Mesendoderm (in vitro differentiated cells): ENCODE data around the gene TRAPPC8.
A peak's percentile ranks its signal among the peaks of the same experiment; 100 is the strongest.
"Not testable (repeated sequence)": the region's sequence is repeated elsewhere in the genome, so short reads cannot be mapped to it uniquely, and the experiment has no call there.

ENCODE experiments used
- DNase-seq: peaks from one replicate; pipeline ENCODE4 v3.0.0; 2013
- H2AK5ac ChIP-seq: 2 replicates; pipeline ENCODE4 v1.6.1; 2013; ENCODE audit warnings: low read length, inconsistent platforms
- H2BK120ac ChIP-seq: 2 replicates; pipeline ENCODE4 v1.6.1; 2013; ENCODE audit warnings: low read depth, mild to moderate bottlenecking, low read length, moderate library complexity, mixed read lengths
- H2BK15ac ChIP-seq: replicated peaks from 2 replicates; pipeline ENCODE4 v1.6.1; 2013; ENCODE audit warnings: low read depth, mild to moderate bottlenecking, moderate library complexity
- H2BK5ac ChIP-seq: 2 replicates; pipeline ENCODE4 v1.6.1; 2013; ENCODE audit warnings: low read length, inconsistent platforms
- H3K18ac ChIP-seq: 2 replicates; pipeline ENCODE4 v1.6.1; 2013; ENCODE audit warnings: mild to moderate bottlenecking, low read length, mixed read lengths
- H3K23ac ChIP-seq: one replicate; pipeline ENCODE4 v1.6.1; 2013; ENCODE audit warnings: low read length
- H3K27ac ChIP-seq: 2 replicates; pipeline ENCODE4 v1.5.1; 2013; ENCODE audit warnings: low read depth, mild to moderate bottlenecking, inconsistent platforms, low read length, moderate library complexity
- H3K27me3 ChIP-seq: 2 replicates; pipeline ENCODE4 v1.6.1; 2013; ENCODE audit warnings: low read length, control low read depth, mild to moderate bottlenecking, inconsistent platforms; ENCODE audit not compliant: insufficient read depth, poor library complexity
- H3K36me3 ChIP-seq: 2 replicates; pipeline ENCODE4 v1.6.1; 2013; ENCODE audit warnings: low read length, inconsistent platforms; ENCODE audit not compliant: control insufficient read depth, insufficient read depth
- H3K4ac ChIP-seq: one replicate; pipeline ENCODE4 v1.6.1; 2013; ENCODE audit warnings: low read depth, mild to moderate bottlenecking, low read length, moderate library complexity
- H3K4me1 ChIP-seq: 2 replicates; pipeline ENCODE4 v1.6.1; 2013; ENCODE audit warnings: low read depth, low read length, inconsistent platforms; ENCODE audit not compliant: control insufficient read depth
- H3K4me2 ChIP-seq: 2 replicates; pipeline ENCODE4 v1.6.1; 2013; ENCODE audit warnings: low read length
- H3K4me3 ChIP-seq: 2 replicates; pipeline ENCODE4 v1.5.1; 2013; ENCODE audit warnings: mild to moderate bottlenecking, low read length
- H3K56ac ChIP-seq: one replicate; pipeline ENCODE4 v1.6.1; 2013; ENCODE audit warnings: low read length
- H3K79me1 ChIP-seq: 2 replicates; pipeline ENCODE4 v1.6.1; 2013; ENCODE audit warnings: low read length, inconsistent platforms
- H3K79me2 ChIP-seq: 2 replicates; pipeline ENCODE4 v1.6.1; 2013; ENCODE audit warnings: mild to moderate bottlenecking, low read length; ENCODE audit not compliant: control insufficient read depth, insufficient read depth
- H3K9ac ChIP-seq: 2 replicates; pipeline ENCODE4 v1.6.1; 2013; ENCODE audit warnings: low read length, inconsistent platforms
- H4K5ac ChIP-seq: one replicate; pipeline ENCODE4 v1.6.1; 2013; ENCODE audit warnings: low read length
- H4K8ac ChIP-seq: one replicate; pipeline ENCODE4 v1.6.1; 2013; ENCODE audit warnings: low read depth, mild to moderate bottlenecking, control low read depth, low read length, moderate library complexity
- WGBS: extraction: QIAGEN DNeasy Blood & Tissue Kit; methylation state at CpG from one replicate; pipeline ENCODE4 v1.1.7; 2013; ENCODE audit warnings: low lambda C conversion rate, missing lambda C conversion rate; ENCODE audit not compliant: insufficient coverage; ENCODE audit errors: extremely low coverage; 5-methylcytosine and 5-hydroxymethylcytosine counted together

Gene TRAPPC8

DNA sequence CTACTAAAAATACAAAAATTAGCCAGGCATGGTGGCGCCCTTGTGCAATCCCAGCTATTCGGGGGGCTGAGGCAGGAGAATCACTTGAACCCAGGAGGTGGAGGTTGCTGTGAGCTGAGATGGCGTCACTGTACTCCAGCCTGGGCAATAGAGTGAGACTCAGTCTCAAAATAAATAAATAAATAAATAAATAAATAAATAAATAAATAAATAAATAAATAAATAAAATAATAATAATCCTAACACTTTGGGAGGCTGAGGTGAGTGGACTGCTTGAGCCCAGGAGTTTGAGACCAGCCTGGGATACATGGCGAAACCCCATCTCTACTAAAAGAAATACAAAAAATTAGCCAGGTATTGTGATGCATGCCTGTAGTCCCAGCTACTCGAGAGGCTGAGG lies 23.6 kb downstream of the TRAPPC8 start:
- not testable (repeated sequence) for H3K27me3 ChIP-seq, H3K36me3 ChIP-seq, H4K5ac ChIP-seq, H2BK120ac ChIP-seq, DNase-seq, H3K4me3 ChIP-seq, H2AK5ac ChIP-seq, H3K27ac ChIP-seq, H2BK5ac ChIP-seq, H3K56ac ChIP-seq, H3K4me2 ChIP-seq, H3K23ac ChIP-seq, H3K18ac ChIP-seq, H3K79me2 ChIP-seq, H4K8ac ChIP-seq, H3K9ac ChIP-seq, H2BK15ac ChIP-seq, H3K4me1 ChIP-seq, H3K4ac ChIP-seq, H3K79me1 ChIP-seq
- no CpG with 5 or more reads among the region's 5 CpGs for WGBS

DNA sequence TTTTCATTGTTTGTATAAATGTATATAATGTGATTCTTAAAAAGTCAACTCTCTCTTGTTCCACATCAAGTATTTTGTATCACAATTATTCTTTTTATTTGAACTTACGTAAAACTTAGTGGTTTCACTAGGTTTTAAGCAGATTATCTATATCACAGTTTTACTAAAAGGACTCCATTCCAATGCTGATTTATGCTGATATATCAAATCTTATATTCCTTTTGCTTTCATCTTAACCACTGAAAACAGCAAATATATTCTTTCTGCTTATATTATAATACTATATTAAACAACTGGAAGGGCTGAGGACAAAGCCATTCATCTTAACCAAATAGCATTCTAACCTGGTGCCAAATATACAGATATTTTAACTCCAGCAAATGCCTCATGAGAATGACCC lies 24.2 kb downstream of the TRAPPC8 start:
- Histone ChIP-seq H2BK5ac (no peak overlapping the region), H3K27me3 (no peaks in the 10 kb centered on the region), H2BK120ac (no peak overlapping the region), H3K4me1 (no peaks in the 10 kb centered on the region), H3K9ac (no peak overlapping the region), H3K56ac (no peak overlapping the region), H3K79me1 (peaks cover 1% of the 10 kb centered on the region), H3K36me3 (no peaks in the 10 kb centered on the region), H2AK5ac (no peak overlapping the region), H4K5ac (no peak overlapping the region), H3K4me2 (no peak overlapping the region), H3K4ac (no peak overlapping the region), H4K8ac (no peak overlapping the region), H2BK15ac (no peak overlapping the region), H3K79me2 (peaks cover 2% of the 10 kb centered on the region), H3K4me3 (no peak overlapping the region), H3K23ac (no peak overlapping the region), H3K27ac (no peak overlapping the region), H3K18ac (no peak overlapping the region)
- WGBS = no CpG with 5 or more reads among the region's 1 CpG
- DNase-seq = no peak

DNA sequence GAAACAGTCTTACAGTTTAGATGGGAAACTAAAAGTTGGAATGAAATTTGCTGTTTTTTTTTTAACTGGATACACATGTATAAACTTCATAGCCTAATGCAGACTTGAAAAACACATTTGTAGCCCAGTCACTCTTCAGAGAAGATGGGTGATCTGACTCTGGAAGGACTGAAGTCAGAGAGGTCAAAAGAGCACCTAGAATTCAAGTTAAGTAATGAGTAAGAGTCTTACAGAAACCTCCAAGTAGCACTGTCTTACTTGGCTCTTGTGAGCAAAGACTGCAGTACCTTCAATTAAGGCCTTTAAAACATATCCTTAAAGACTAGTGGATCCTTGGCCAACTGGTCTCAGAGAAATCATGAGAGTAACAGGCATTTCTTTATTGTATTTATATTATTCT lies 41.9 kb downstream of the TRAPPC8 start:
- no peaks in the 10 kb centered on the region for H3K79me2 ChIP-seq
- no peak overlapping the region for H3K23ac ChIP-seq
- no peak overlapping the region for H3K27ac ChIP-seq
- no peak overlapping the region for H3K4me2 ChIP-seq
- H3K27me3 ChIP-seq = no peaks in the 10 kb centered on the region
- no peaks in the 10 kb centered on the region for H3K79me1 ChIP-seq
- H3K4me3 ChIP-seq = no peak overlapping the region
- no peaks in the 10 kb centered on the region for H3K4me1 ChIP-seq
- H3K36me3 ChIP-seq = no peaks in the 10 kb centered on the region
- H2BK120ac ChIP-seq = no peak overlapping the region
- DNase-seq = no peak
- no peak overlapping the region for H2BK5ac ChIP-seq
- H3K18ac ChIP-seq = no peak overlapping the region
- H3K56ac ChIP-seq = no peak overlapping the region
- H3K9ac ChIP-seq = no peak overlapping the region
- H2BK15ac ChIP-seq = no peak overlapping the region
- H3K4ac ChIP-seq = no peak overlapping the region
- H2AK5ac ChIP-seq = no peak overlapping the region
- H4K8ac ChIP-seq = no peak overlapping the region
- no peak overlapping the region for H4K5ac ChIP-seq

DNA sequence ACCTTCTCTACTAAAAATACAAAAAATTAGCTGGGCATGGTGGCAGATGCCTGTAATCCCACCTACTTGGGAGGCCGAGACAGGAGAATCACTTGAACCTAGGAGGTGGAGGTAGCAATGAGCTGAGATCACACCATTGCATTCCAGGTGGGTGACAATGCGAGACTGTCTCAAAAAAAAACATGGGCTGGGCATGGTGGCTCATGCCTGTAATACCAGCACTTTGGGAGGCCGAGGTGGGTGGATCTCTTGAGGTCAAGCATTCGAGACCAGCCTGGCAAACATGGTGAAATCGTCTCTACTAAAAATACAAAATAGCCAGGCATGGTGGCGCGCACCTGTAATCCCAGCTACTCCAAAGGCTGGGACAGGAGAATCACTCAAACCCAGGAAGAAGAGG lies 43.2 kb downstream of the TRAPPC8 start:
- H2BK5ac ChIP-seq, H3K9ac ChIP-seq, H3K4ac ChIP-seq, H3K36me3 ChIP-seq, H3K27ac ChIP-seq, H3K79me2 ChIP-seq, H2AK5ac ChIP-seq, H4K8ac ChIP-seq, H3K27me3 ChIP-seq, H3K4me1 ChIP-seq, H3K4me2 ChIP-seq, H3K18ac ChIP-seq, H3K79me1 ChIP-seq, H2BK15ac ChIP-seq, H3K56ac ChIP-seq, H3K4me3 ChIP-seq, H2BK120ac ChIP-seq, H4K5ac ChIP-seq, H3K23ac ChIP-seq: not testable (repeated sequence)
- DNase-seq = peak; percentile 30
- WGBS = no CpG with 5 or more reads among the region's 7 CpGs

DNA sequence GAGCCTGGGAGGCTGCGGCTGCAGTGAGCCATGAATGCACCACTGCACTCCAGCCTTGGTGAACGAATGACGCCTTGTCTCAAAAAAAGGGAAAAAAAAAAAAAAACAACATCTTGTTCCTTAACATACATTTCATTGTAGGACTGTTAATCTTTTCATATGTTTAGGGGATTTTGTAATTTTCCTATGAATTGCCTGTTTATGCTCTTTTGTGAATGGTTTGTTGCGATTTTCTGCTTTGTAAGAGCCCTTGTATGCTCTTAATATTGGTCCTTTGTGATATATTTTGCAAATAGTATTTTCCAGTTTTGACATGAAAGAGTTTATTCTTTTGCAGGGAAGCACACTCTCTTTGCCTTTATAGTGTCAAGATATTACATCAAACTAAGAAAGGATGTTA lies 50.0 kb downstream of the TRAPPC8 start:
- Histone ChIP-seq H2AK5ac (no peak overlapping the region), H2BK15ac (no peak overlapping the region), H2BK5ac (no peak overlapping the region), H3K79me2 (no peaks in the 10 kb centered on the region), H3K4me1 (no peaks in the 10 kb centered on the region), H3K4me3 (no peak overlapping the region), H3K4me2 (no peak overlapping the region), H3K79me1 (no peaks in the 10 kb centered on the region), H3K36me3 (no peaks in the 10 kb centered on the region), H4K5ac (no peak overlapping the region), H3K9ac (no peak overlapping the region), H3K18ac (no peak overlapping the region), H3K27me3 (no peaks in the 10 kb centered on the region), H3K23ac (no peak overlapping the region), H3K27ac (no peak overlapping the region), H4K8ac (no peak overlapping the region), H2BK120ac (no peak overlapping the region), H3K56ac (no peak overlapping the region), H3K4ac (no peak overlapping the region)
- WGBS = no CpG with 5 or more reads among the region's 4 CpGs
- no peak for DNase-seq

DNA sequence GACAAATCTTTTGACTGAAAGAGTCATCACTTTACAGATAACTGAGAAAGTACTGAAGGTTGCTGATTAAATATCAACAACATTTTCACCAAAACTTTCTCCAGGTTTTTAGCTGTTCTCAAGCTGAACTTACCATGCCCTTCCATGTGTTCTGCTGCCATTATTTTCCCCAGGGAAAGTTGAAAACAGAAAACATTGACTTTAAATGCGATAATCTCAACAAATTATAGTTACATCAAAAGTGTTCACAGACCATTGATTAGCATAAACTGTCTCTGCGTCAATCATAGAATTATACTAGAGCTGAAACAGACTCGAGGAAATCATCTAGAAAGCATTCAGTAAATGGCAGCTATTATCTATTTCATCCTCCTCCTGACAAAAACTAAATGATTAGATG lies 51.4 kb downstream of the TRAPPC8 start:
- Histone ChIP-seq H2BK15ac (no peak overlapping the region), H3K4me2 (no peak overlapping the region), H2BK5ac (no peak overlapping the region), H3K79me2 (no peaks in the 10 kb centered on the region), H2AK5ac (no peak overlapping the region), H3K36me3 (no peaks in the 10 kb centered on the region), H3K4me3 (no peak overlapping the region), H4K8ac (no peak overlapping the region), H3K4me1 (no peaks in the 10 kb centered on the region), H3K4ac (no peak overlapping the region), H2BK120ac (no peak overlapping the region), H3K56ac (no peak overlapping the region), H3K9ac (no peak overlapping the region), H4K5ac (no peak overlapping the region), H3K27ac (no peak overlapping the region), H3K23ac (no peak overlapping the region), H3K79me1 (no peaks in the 10 kb centered on the region), H3K27me3 (no peaks in the 10 kb centered on the region), H3K18ac (no peak overlapping the region)
- no CpG with 5 or more reads among the region's 3 CpGs for WGBS
- DNase-seq = no peak
